Panc1 (cell line): ENCODE data around the gene ZSCAN22. TPM values are rescaled to one million over a fixed set of nuclear protein-coding genes. Genes with fewer than 3 reads are reported as not detected.

Experiments used
- ATAC-seq: fragments of 200-7000 bp; cut with Tn5 transposase; 2 replicates; pipeline ENCODE4 v1.9.1; 2020; ENCODE audit warnings: mild to moderate bottlenecking, moderate library complexity
- BruUV-seq: library from RNA; stranded (reverse); fragments of 400-500 nt; replicated peaks from 2 replicates; lab custom pipeline; 2021; lab: Mats Ljungman, UMichigan
- CTCF ChIA-PET: fragments of 300-600 bp; sonication (Branson Sonifier 250); formaldehyde crosslinking; loops from one replicate; lab custom pipeline; 2022; ENCODE audit warnings: antibody characterized with exemption; lab: Charles Lee
- POLR2A ChIA-PET: fragments of 300-600 bp; sonication (Branson Sonifier 250); formaldehyde crosslinking; loops from one replicate; lab custom pipeline; 2022; ENCODE audit warnings: antibody characterized with exemption; lab: Charles Lee
- DNase-seq: peaks from one replicate; pipeline ENCODE4 v3.0.0-alpha.2; 2010; ENCODE audit warnings: low read depth, low spot score
- H3K27ac ChIP-seq: 2 replicates; pipeline ENCODE4 v1.5.1; 2011; ENCODE audit warnings: mild to moderate bottlenecking, low read length, inconsistent platforms
- H3K27me3 ChIP-seq: fragments of 200-500 bp; sonication (Bioruptor generic); 2 replicates; pipeline ENCODE4 v1.6.0; 2014; ENCODE audit warnings: low read length, inconsistent platforms; ENCODE audit not compliant: control insufficient read depth, insufficient read depth
- H3K36me3 ChIP-seq: fragments of 200-500 bp; sonication (Bioruptor generic); 2 replicates; pipeline ENCODE4 v1.5.1; 2014; ENCODE audit warnings: inconsistent platforms, mild to moderate bottlenecking, low read length, moderate library complexity; ENCODE audit not compliant: control insufficient read depth, insufficient read depth
- H3K4me1 ChIP-seq: 2 replicates; pipeline ENCODE4 v1.5.1; 2011; ENCODE audit warnings: inconsistent platforms, mild to moderate bottlenecking, low read length, moderate library complexity; ENCODE audit not compliant: control insufficient read depth, insufficient read depth
- H3K4me3 ChIP-seq, 2 experiments: 2 replicates each; pipeline ENCODE4 v1.5.1; 2011 to 2012; ENCODE audit warnings: low read depth in 2 of 2, low read length in 2 of 2, mild to moderate bottlenecking in 2 of 2, inconsistent platforms in 1 of 2, moderate library complexity in 1 of 2
- H3K9me3 ChIP-seq: fragments of 200-500 bp; sonication (Bioruptor generic); 2 replicates; pipeline ENCODE4 v1.5.1; 2014; ENCODE audit warnings: low read depth, mild to moderate bottlenecking, inconsistent platforms, low read length, moderate library complexity; ENCODE audit not compliant: control insufficient read depth, insufficient read depth
- CTCF ChIP-seq: fragments of 450-650 bp; IDR thresholded peaks from 2 replicates; pipeline ENCODE4 v1.5.1; 2017; ENCODE audit warnings: mild to moderate bottlenecking
- POLR2AphosphoS5 ChIP-seq: IDR thresholded peaks from 2 replicates; pipeline ENCODE4 v1.6.1; 2012; ENCODE audit warnings: mild to moderate bottlenecking, low read depth, low read length, moderate library complexity
- REST ChIP-seq, 2 experiments: IDR thresholded peaks; 2 replicates each; pipeline ENCODE4 v1.6.1; 2011 to 2012; ENCODE audit warnings: low read depth in 2 of 2, control low read depth in 1 of 2, low read length in 1 of 2, mild to moderate bottlenecking in 1 of 2, moderate library complexity in 1 of 2; ENCODE audit not compliant: insufficient read depth in 1 of 2
- SIN3A ChIP-seq: IDR thresholded peaks from 2 replicates; pipeline ENCODE4 v1.6.1; 2012; ENCODE audit warnings: low read depth, mild to moderate bottlenecking, low read length, moderate library complexity, borderline replicate concordance; ENCODE audit not compliant: insufficient read depth
- TCF7L2 ChIP-seq: IDR thresholded peaks from 2 replicates; pipeline ENCODE4 v1.6.1; 2011; ENCODE audit warnings: mild to moderate bottlenecking, low read depth, low read length, inconsistent platforms
- in situ Hi-C: cut with HindIII; loops from 2 replicates; pipeline ENCODE4 v1.10.0; 2016; ENCODE audit warnings: low sequenced_read_pairs, low pct_unique_long_range_greater_than_20kb
- intact Hi-C: fragments of 100-400 bp; cut with micrococcal nuclease; formaldehyde crosslinking; loops from one replicate; pipeline ENCODE4 v1.10.0; 2022; ENCODE audit not compliant: unreplicated experiment
- total RNA-seq: library from RNA; stranded (reverse); gene quantifications from one replicate; pipeline ENCODE4 v1.2.1, GENCODE V29; 2021; ENCODE audit not compliant: unreplicated experiment

The ZSCAN22 gene
- total RNA-seq, 1 experiment from 2014 or later = 6.6 TPM

DNA sequence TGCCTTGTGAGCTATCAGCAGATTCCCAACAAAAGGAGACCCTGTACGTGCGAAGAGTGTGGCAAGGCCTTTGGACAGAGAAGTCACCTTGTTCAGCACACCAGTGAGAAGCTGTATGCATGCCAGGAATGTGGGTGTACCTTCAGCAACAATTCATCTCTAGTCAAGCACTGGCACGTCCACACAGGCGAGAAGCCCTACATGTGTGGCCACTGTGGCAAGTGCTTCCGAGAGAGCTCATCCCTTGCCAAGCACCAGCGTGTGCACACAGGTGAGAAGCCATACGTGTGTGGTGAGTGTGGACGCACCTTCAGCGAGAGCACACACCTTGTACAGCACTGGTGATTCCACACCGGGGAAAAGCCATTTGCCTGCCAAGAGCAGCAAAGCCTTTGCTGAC is 7.6 kb upstream of the ZSCAN22 start:
- TF ChIP-seq POLR2AphosphoS5 (no peak), TCF7L2 (no peak), REST (IDR thresholded peaks at IDR 0.05; ENCODE audit: insufficient read depth in 1 of 2, low read depth in 2 of 2, low read length in 1 of 2) (no peak; a peak in 1 of 4 replicates), SIN3A (no peak), CTCF (no peak)
- ATAC-seq = no peak
- DNase-seq = no peak
- H3K27ac ChIP-seq = no peak overlapping the region
- no peaks in the 10 kb centered on the region for H3K27me3 ChIP-seq
- no peaks in the 10 kb centered on the region for H3K9me3 ChIP-seq
- no peak overlapping the region for H3K4me3 ChIP-seq
- in situ Hi-C loops = no loop called here
- ChIA-PET POLR2A (interaction anchor here (0.6 kb wide), 2 partner anchors 9 to 45 kb away, joined by 3 read pairs; no protein-coding TSS in a partner anchor), CTCF (no interaction called here)
- H3K36me3 ChIP-seq = no peaks in the 10 kb centered on the region
- no peaks in the 10 kb centered on the region for H3K4me1 ChIP-seq
- BruUV-seq = no TSS peak
- intact Hi-C loops = no loop called here

GRCh38 chr19:58325311-58326022 is 1.3 kb upstream of the ZSCAN22 start:
- DNase-seq = no peak
- no peaks in the 10 kb centered on the region; the same call in 1 of the 2 replicates for H3K36me3 ChIP-seq
- ChIA-PET CTCF (no interaction called here), POLR2A (no interaction called here)
- no peaks in the 10 kb centered on the region for H3K27me3 ChIP-seq
- in situ Hi-C loops (no loop called here), intact Hi-C loops (loop anchor here (5.0 kb wide), 1 partner anchor 62 kb away; the partner anchor contains the start of gene RPS5)
- no TSS peak for BruUV-seq
- H3K4me1 ChIP-seq = peaks cover 22% of the 10 kb centered on the region
- H3K4me3 ChIP-seq = peak overlapping the region; percentile 74 to 89
- TF ChIP-seq CTCF (no peak), POLR2AphosphoS5 (no peak), SIN3A (no peak), REST (IDR thresholded peaks at IDR 0.05; ENCODE audit: insufficient read depth in 1 of 2, low read depth in 2 of 2, low read length in 1 of 2) (no peak), TCF7L2 (no peak)
- H3K27ac ChIP-seq = peak overlapping the region; percentile 90
- no peaks in the 10 kb centered on the region for H3K9me3 ChIP-seq
- no peak for ATAC-seq
